ENCODE measurements around the gene ZNF835. TPM values are rescaled to one million over a fixed set of nuclear protein-coding genes. Genes with fewer than 3 reads are reported as not detected.

Gene ZNF835
- 0.44 and 2.6 TPM in 2 replicates for total RNA-seq

DNA sequence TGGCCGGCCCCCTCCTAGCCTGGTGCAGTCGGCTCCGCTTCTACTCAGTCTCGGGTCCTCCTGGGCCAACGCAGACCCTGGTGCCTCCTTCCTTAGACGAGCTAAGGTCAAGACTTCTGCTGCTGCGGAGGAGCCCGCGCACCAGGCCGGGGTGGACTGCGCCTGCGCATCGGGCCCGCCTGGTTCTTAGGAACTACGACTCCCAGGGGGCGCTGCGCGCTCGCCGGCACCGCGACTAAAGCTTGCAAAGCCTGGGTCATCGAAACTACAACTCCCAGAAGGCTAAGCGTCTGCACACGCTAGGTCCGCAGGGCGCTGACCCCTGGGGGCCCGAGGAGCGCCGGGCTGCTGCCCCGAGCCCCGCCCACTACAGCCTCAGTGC, at the start of gene ZNF835:
Gene ZNF835 (minus strand): TSS at position 145 of the 382 bp plus-strand sequence. CDS start 6,559 bp downstream, outside the sequence.

GRCh38 chr19:56642711-56643459, 28.7 kb downstream of the ZNF835 start, which contains the start of gene SMIM17:
TSS of gene SMIM17 (plus strand) at chr19:56643159. CDS start at chr19:56645668, 2,509 bp downstream.

Other genes starting within 250 kb of the ZNF835 start
- gene ZNF667, start 194.4 kb downstream of the ZNF835 start, total RNA-seq: 1.8 and 5.5 TPM in 2 replicates
- gene ZNF471, start 163.9 kb downstream of the ZNF835 start, total RNA-seq: 2.3 and 4.4 TPM in 2 replicates
- 10.5 and 13.7 TPM in 2 replicates for gene ZFP28, start 132.8 kb downstream of the ZNF835 start, total RNA-seq
- gene ZNF470, start 104.3 kb downstream of the ZNF835 start, total RNA-seq: 3.5 and 4.9 TPM in 2 replicates
- 7.4 and 8.7 TPM in 2 replicates for gene ZNF71, start 76.5 kb downstream of the ZNF835 start, total RNA-seq
- gene SMIM17, start 28.6 kb downstream of the ZNF835 start, total RNA-seq: 0.25 TPM in 1 of 2 replicates, not detected in the other
- gene PEG3, start 169.0 kb upstream of the ZNF835 start, total RNA-seq: 1.9 and 3.9 TPM in 2 replicates
- gene ZIM2, start 169.0 kb upstream of the ZNF835 start, total RNA-seq: 0.12 TPM in 1 of 2 replicates, not detected in the other